HepG2 (cell line): Measurements from ENCODE around the gene POPDC2. TPM values are rescaled to one million over a fixed set of nuclear protein-coding genes. Genes with fewer than 3 reads are reported as not detected.

Experiments used
- ATAC-seq: fragments of 200-7000 bp; cut with Tn5 transposase; 3 replicates; pipeline ENCODE4 v1.9.1; 2020; ENCODE audit warnings: mild to moderate bottlenecking, moderate library complexity
- BruUV-seq: library from RNA; stranded (reverse); fragments of 400-500 nt; replicated peaks from 2 replicates; lab custom pipeline; 2021; lab: Mats Ljungman, UMichigan
- CTCF ChIA-PET: fragments of 300-600 bp; formaldehyde crosslinking; extraction: SDS; loops from one replicate; lab custom pipeline; 2021; ENCODE audit warnings: low total read pairs, inconsistent platforms, low intra/inter-chr PET ratio; lab: Yijun Ruan, JAX
- POLR2A ChIA-PET: fragments of 350-600 bp; sonication (Branson Sonifier 250); formaldehyde crosslinking; loops from one replicate; lab custom pipeline; 2020; ENCODE audit warnings: antibody characterized with exemption, inconsistent platforms; lab: Yijun Ruan, JAX
- DNase-seq: peaks from one replicate; pipeline ENCODE4 v3.0.0-alpha.2; 2015; ENCODE audit warnings: low spot score
- FAIRE-seq: peaks from 3 replicates; lab custom pipeline; 2011; peaks lifted over from hg19 to GRCh38; lab: Jason Lieb, UNC
- H2AFZ ChIP-seq: one replicate; pipeline ENCODE4 v1.6.1; 2011; ENCODE audit warnings: low read length, inconsistent platforms
- H3K27ac ChIP-seq: fragments of 300-600 bp; 3 replicates; pipeline ENCODE4 v1.8.0; 2011; ENCODE audit warnings: mixed run types, mild to moderate bottlenecking, mixed read lengths, low read length, inconsistent platforms; ENCODE audit not compliant: insufficient read depth; ENCODE audit errors: extremely low read length
- H3K27me3 ChIP-seq, 2 experiments: fragments of 200-600 bp in 1 of 2; 2 replicates in 1 of 2; 3 replicates in 1 of 2; pipeline versions ENCODE4 v1.6.0 to v1.8.0; 2011; ENCODE audit warnings: low read length in 2 of 2, mild to moderate bottlenecking in 2 of 2, moderate library complexity in 2 of 2, inconsistent platforms in 1 of 2; ENCODE audit not compliant: insufficient read depth in 2 of 2, control insufficient read depth in 1 of 2
- H3K36me3 ChIP-seq, 2 experiments: fragments of 200-600 bp in 1 of 2; replicated peaks in 1 of 2; 2 replicates in 1 of 2; 3 replicates in 1 of 2; pipeline versions ENCODE4 v1.5.1 to v1.8.0; 2011; ENCODE audit warnings: low read length in 2 of 2, inconsistent platforms in 1 of 2; ENCODE audit not compliant: insufficient read depth in 2 of 2, control insufficient read depth in 1 of 2
- H3K4me1 ChIP-seq: 2 replicates; pipeline ENCODE4 v1.5.1; 2012; ENCODE audit warnings: low read length, inconsistent platforms; ENCODE audit not compliant: insufficient read depth
- H3K4me2 ChIP-seq: 2 replicates; pipeline ENCODE4 v1.6.0; 2011; ENCODE audit warnings: low read depth, low read length, inconsistent platforms
- H3K4me3 ChIP-seq, 3 experiments: fragments of 200-600 bp in 1 of 3; sonication (generic), shearing (Covaris generic) in 1 of 3; replicated peaks in 1 of 3; 2 replicates each; pipeline ENCODE4 v1.5.1; 2011 to 2016; ENCODE audit warnings: low read length in 3 of 3, inconsistent platforms in 2 of 3, low read depth in 2 of 3, mild to moderate bottlenecking in 2 of 3, control low read depth in 1 of 3, mixed read lengths in 1 of 3; ENCODE audit not compliant: insufficient read depth in 1 of 3
- H3K79me2 ChIP-seq: one replicate; pipeline ENCODE4 v1.6.1; 2011; ENCODE audit warnings: low read length, inconsistent platforms; ENCODE audit not compliant: insufficient read depth
- H3K9ac ChIP-seq: 2 replicates; pipeline ENCODE4 v1.6.0; 2011; ENCODE audit warnings: mild to moderate bottlenecking, low read depth, low read length, inconsistent platforms; ENCODE audit not compliant: insufficient read depth
- H3K9me3 ChIP-seq: 2 replicates; pipeline ENCODE4 v1.5.1; 2012; ENCODE audit warnings: mild to moderate bottlenecking, low read length
- H4K20me1 ChIP-seq: 2 replicates; pipeline ENCODE4 v1.6.0; 2011; ENCODE audit warnings: inconsistent platforms, mild to moderate bottlenecking, low read length, moderate library complexity; ENCODE audit not compliant: insufficient read depth
- CBX5 ChIP-seq: sonication (generic); formaldehyde crosslinking; IDR thresholded peaks from 2 replicates; pipeline ENCODE4 v1.4.0; 2020; ENCODE audit warnings: missing genetic modification reagents, borderline replicate concordance
- FOXA3 ChIP-seq: IDR thresholded peaks from 2 replicates; pipeline ENCODE4 v1.6.1; 2016; ENCODE audit warnings: missing genetic modification reagents, missing compliant biosample characterization
- GABPA ChIP-seq, 2 experiments: IDR thresholded peaks; 2 replicates each; pipeline ENCODE4 v1.6.1; 2011 to 2016; ENCODE audit warnings: low read depth in 2 of 2, low read length in 1 of 2, missing biosample characterization in 1 of 2, missing genetic modification characterization in 1 of 2
- PAF1 ChIP-seq: IDR thresholded peaks from 2 replicates; pipeline ENCODE4 v1.6.1; 2016; ENCODE audit warnings: missing genetic modification reagents, missing compliant biosample characterization
- TBX2 ChIP-seq: sonication (generic); formaldehyde crosslinking; IDR thresholded peaks from 2 replicates; pipeline ENCODE4 v1.5.0; 2020; ENCODE audit warnings: missing genetic modification reagents, mild to moderate bottlenecking, borderline replicate concordance
- ZMYM4 ChIP-seq: sonication (generic); formaldehyde crosslinking; IDR thresholded peaks from 2 replicates; pipeline ENCODE4 v1.8.1; 2023; ENCODE audit warnings: mild to moderate bottlenecking, missing genetic modification reagents
- ZNF564 ChIP-seq: sonication (generic); formaldehyde crosslinking; IDR thresholded peaks from 2 replicates; pipeline ENCODE4 v1.8.1; 2023; ENCODE audit warnings: mild to moderate bottlenecking, missing genetic modification reagents
- ZNF883 ChIP-seq: sonication (generic); formaldehyde crosslinking; IDR thresholded peaks from 2 replicates; pipeline ENCODE4 v1.5.1; 2020; ENCODE audit warnings: mild to moderate bottlenecking, missing genetic modification reagents; ENCODE audit errors: not compliant biosample characterization
- WGBS: methylation state at CpG from one replicate; pipeline ENCODE4 v1.1.6; 2017; ENCODE audit warnings: low lambda C conversion rate; 5-methylcytosine and 5-hydroxymethylcytosine counted together
- in situ Hi-C: cut with HindIII; loops from 2 replicates; pipeline ENCODE4 v1.10.0; 2017; ENCODE audit warnings: low pct_unique_long_range_greater_than_20kb; ENCODE audit not compliant: extremely low pct_ligation_motif_present
- intact Hi-C: fragments of 100-400 bp; cut with micrococcal nuclease; formaldehyde crosslinking; loops from one replicate; pipeline ENCODE4 v1.10.0; 2022; ENCODE audit not compliant: unreplicated experiment
- polyA plus RNA-seq, 8 experiments: library from polyadenylated mRNA; depleted of rRNA in 3 of 8; stranded (reverse) in 7 of 8; unstranded in 1 of 8; fragments of >200 nt; fragmentation: Illumina TruSeq in 4 of 8; extraction: Trizol in 4 of 8; gene quantifications; 2 replicates each; pipeline versions ENCODE4 v1.2.1 to v1.2.3, GENCODE V29; 2011 to 2016; ENCODE audit warnings: low read depth in 4 of 8, missing spikeins in 1 of 8, mixed read lengths in 1 of 8; ENCODE audit not compliant: insufficient read depth in 1 of 8
- total RNA-seq, 5 experiments: library from RNA; depleted of rRNA; stranded (reverse); fragments of >200 nt; fragmentation: Illumina TruSeq; extraction: Trizol; gene quantifications; 2 replicates each; pipeline ENCODE4 v1.2.3, GENCODE V29; 2016; ENCODE audit warnings: low read depth in 1 of 5
- TF ChIP-seq, protein P1 (sequence below): sonication (generic); formaldehyde crosslinking; IDR thresholded peaks from 2 replicates; pipeline ENCODE4 v1.4.0; 2020; ENCODE audit warnings: mild to moderate bottlenecking, missing genetic modification reagents
- TF ChIP-seq, protein P2 (sequence below): sonication (generic); formaldehyde crosslinking; IDR thresholded peaks from 2 replicates; pipeline ENCODE4 v1.8.1; 2023; ENCODE audit warnings: missing genetic modification reagents, mild to moderate bottlenecking, borderline replicate concordance
- TF ChIP-seq, protein P3 (sequence below): sonication (generic); formaldehyde crosslinking; IDR thresholded peaks from 2 replicates; pipeline ENCODE4 v1.5.0; 2020; ENCODE audit warnings: missing genetic modification reagents, mild to moderate bottlenecking, borderline replicate concordance

The POPDC2 gene
- total and polyA plus RNA-seq, 2 of the 13 experiments (the other 11 are each of a cell fraction or from before 2014, with no cell fraction given): 0.18 to 0.58 TPM

DNA sequence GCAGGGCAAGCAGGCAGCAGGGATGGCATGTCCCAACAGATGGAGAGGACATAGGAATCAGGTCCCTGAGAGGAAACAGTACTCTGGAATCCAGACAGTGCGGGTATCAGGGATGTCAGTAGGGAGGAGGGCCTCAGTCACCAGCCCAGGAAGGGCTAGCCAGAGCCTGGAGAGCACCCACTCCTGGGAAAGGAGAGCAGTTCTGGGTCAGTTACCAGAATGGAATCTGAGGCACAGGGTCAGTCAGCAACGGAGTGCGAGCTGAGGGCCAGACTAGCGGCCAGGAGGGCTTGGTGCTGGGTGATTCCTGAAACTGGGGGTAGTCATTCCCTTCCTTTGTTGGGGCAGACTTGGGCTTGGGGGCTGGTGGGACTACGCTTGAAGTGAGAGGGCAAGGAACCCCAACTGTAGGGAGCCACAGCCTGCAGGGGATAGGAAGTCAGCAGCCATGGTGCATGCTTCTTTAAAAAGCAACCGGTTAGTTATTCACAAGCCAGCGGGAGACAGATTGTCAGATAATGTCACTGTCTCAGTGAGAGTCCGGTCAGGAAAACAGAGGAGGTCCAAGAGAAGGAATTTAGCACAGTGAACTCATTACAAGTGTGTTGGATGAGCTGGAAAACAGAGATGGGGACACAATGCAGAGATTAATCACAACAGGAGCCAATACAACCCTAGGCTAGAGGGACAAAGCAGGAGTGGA lies 34.8 kb downstream of the POPDC2 start (continued):
- no peak for TF ChIP-seq GABPA (IDR thresholded peaks at IDR 0.05; ENCODE audit: low read depth, low read length)
- TF ChIP-seq GABPA (CRISPR knock-in tag; IDR thresholded peaks at IDR 0.05; ENCODE audit: low read depth): no peak

DNA sequence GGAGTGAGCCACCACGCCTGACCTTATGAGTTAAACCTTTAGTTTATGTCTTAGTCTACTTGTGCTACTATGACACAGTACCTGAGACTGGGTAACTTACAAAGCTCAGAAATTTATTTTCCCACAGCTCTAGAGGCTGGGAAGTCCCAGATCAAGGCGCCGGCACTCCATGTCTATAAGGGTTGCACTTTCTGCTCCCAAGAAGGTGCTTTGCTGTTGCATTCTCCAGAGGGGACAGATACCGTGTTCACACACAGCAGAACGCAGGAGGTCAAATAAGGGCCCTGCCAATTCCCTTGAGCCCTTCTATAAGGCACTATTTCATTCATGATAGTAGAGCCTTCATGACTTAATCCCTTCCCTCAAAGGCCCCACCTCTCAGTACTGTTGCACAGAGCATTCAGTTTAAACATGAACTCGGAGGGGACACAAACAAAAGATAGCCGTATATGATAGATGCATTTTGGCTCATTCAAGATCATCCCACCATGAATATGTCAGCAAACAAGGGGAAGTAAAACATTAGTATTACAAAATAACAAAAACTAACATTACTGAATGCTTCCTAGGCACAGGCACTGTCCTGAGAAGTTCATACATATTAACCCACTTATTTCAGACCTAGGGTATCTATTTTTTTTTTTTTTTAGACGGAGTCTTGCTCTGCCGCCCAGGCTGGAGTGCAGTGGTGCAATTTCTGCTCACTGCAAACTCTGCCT lies 36.2 kb downstream of the POPDC2 start:
- intact Hi-C loops (loop anchor here (5.0 kb wide), 1 partner anchor 312 kb away; no protein-coding TSS in a partner anchor), in situ Hi-C loops (no loop called here)
- Histone ChIP-seq H3K27me3 (peaks cover 2 to 10% of the 10 kb centered on the region in 2 experiments; a peak in 2 of 5 replicates), H3K79me2 (no peaks in the 10 kb centered on the region), H3K9ac (no peak overlapping the region), H2AFZ (no peak overlapping the region), H3K4me3 (no peak overlapping the region), H3K36me3 (no peaks in the 10 kb centered on the region), H3K4me2 (no peak overlapping the region), H4K20me1 (no peaks in the 10 kb centered on the region), H3K27ac (no peak overlapping the region), H3K9me3 (no peaks in the 10 kb centered on the region), H3K4me1 (no peaks in the 10 kb centered on the region)
- DNase-seq: no peak
- POLR2A ChIA-PET: no interaction called here
- no peak for ATAC-seq
- TF ChIP-seq ZNF883 (CRISPR knock-in tag): no peak
- TF ChIP-seq ZNF564 (CRISPR knock-in tag): 0 out of 2 replicates have a peak, but pooled peaks have one; percentile 48
- FAIRE-seq: no peak
- CTCF ChIA-PET: no interaction called here
- WGBS: 33% methylated on average over 6 of the region's 9 CpGs
- BruUV-seq: no TSS peak

DNA sequence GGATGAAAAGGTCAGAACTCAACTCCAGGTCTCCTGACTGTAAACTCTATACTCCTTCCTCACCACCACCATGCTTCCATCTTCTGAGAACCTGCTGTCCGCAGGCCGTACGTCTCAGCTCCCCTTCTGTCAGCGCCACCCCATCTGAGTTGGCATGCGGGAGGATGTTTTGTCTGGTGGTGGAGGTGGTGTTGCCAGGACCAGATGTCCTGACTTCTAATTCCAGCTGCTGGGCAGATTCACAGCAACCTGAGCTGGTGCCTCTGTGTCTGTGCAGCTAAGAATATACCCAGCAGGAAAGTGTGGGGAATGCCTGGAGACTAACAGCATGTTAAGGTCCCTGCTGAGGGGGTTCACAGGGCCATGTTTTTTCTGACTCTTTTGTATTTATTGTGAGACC lies 39.5 kb downstream of the POPDC2 start:
- ATAC-seq (no peak), FAIRE-seq (no peak), DNase-seq (no peak)
- whole genome bisulfite sequencing: 86% methylated on average over 5 of the region's 5 CpGs
- Histone ChIP-seq H3K9ac (no peak overlapping the region), H3K9me3 (no peaks in the 10 kb centered on the region), H3K36me3 (no peaks in the 10 kb centered on the region), H3K4me2 (no peak overlapping the region), H3K27me3 (peaks cover 2 to 10% of the 10 kb centered on the region in 2 experiments; a peak in 2 of 5 replicates), H3K4me3 (no peak overlapping the region), H2AFZ (no peak overlapping the region), H3K4me1 (no peaks in the 10 kb centered on the region), H4K20me1 (no peaks in the 10 kb centered on the region), H3K79me2 (no peaks in the 10 kb centered on the region), H3K27ac (no peak overlapping the region)
- no TSS peak for BruUV-seq
- intact Hi-C loops: loop anchor here (5.0 kb wide), 1 partner anchor 309 kb away; no protein-coding TSS in a partner anchor
- in situ Hi-C loops: no loop called here
- POLR2A ChIA-PET: no interaction called here
- CTCF ChIA-PET: no interaction called here
- no peak for TF ChIP-seq ZMYM4 (CRISPR knock-in tag)
- TF ChIP-seq CBX5 (CRISPR knock-in tag): no peak
- TF ChIP-seq, protein P1, sequence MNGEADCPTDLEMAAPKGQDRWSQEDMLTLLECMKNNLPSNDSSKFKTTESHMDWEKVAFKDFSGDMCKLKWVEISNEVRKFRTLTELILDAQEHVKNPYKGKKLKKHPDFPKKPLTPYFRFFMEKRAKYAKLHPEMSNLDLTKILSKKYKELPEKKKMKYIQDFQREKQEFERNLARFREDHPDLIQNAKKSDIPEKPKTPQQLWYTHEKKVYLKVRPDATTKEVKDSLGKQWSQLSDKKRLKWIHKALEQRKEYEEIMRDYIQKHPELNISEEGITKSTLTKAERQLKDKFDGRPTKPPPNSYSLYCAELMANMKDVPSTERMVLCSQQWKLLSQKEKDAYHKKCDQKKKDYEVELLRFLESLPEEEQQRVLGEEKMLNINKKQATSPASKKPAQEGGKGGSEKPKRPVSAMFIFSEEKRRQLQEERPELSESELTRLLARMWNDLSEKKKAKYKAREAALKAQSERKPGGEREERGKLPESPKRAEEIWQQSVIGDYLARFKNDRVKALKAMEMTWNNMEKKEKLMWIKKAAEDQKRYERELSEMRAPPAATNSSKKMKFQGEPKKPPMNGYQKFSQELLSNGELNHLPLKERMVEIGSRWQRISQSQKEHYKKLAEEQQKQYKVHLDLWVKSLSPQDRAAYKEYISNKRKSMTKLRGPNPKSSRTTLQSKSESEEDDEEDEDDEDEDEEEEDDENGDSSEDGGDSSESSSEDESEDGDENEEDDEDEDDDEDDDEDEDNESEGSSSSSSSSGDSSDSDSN (CRISPR knock-in tag): no peak
- TF ChIP-seq, protein P2, sequence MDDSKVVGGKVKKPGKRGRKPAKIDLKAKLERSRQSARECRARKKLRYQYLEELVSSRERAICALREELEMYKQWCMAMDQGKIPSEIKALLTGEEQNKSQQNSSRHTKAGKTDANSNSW: no peak
- TF ChIP-seq, protein P3, sequence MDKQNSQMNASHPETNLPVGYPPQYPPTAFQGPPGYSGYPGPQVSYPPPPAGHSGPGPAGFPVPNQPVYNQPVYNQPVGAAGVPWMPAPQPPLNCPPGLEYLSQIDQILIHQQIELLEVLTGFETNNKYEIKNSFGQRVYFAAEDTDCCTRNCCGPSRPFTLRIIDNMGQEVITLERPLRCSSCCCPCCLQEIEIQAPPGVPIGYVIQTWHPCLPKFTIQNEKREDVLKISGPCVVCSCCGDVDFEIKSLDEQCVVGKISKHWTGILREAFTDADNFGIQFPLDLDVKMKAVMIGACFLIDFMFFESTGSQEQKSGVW (CRISPR knock-in tag): no peak
- no peak for TF ChIP-seq PAF1
- TF ChIP-seq FOXA3 (CRISPR knock-in tag): no peak
- TF ChIP-seq TBX2 (CRISPR knock-in tag): no peak
